ENCODE results near the gene MFNG.

Gene MFNG

GRCh38 chr22:37435970-37436603 is 50.1 kb downstream of the MFNG start:
- no peak for TF ChIP-seq Cebpa-rat (IDR thresholded peaks at IDR 0.05)

GRCh38 chr22:37433786-37434185 is 52.4 kb downstream of the MFNG start:
- Histone ChIP-seq H3K27me3 (peaks cover 5% of the 10 kb centered on the region), H3K27ac (no peak overlapping the region)

More at GRCh38 chr22:37435970-37436603, 50.1 kb downstream of the MFNG start:
- H3K4me2 ChIP-seq = no peak overlapping the region
- peaks cover 13% of the 10 kb centered on the region for H3K9me3 ChIP-seq
- no peaks in the 10 kb centered on the region for H4K20me1 ChIP-seq
- no peak overlapping the region for H3K4me3 ChIP-seq
- H3K4me1 ChIP-seq = peaks cover 35% of the 10 kb centered on the region
- H3K27me3 ChIP-seq = no peaks in the 10 kb centered on the region
- no peak overlapping the region for H3K27ac ChIP-seq
- H3K9ac ChIP-seq = no peak overlapping the region
- H3K36me3 ChIP-seq = no peaks in the 10 kb centered on the region

DNA sequence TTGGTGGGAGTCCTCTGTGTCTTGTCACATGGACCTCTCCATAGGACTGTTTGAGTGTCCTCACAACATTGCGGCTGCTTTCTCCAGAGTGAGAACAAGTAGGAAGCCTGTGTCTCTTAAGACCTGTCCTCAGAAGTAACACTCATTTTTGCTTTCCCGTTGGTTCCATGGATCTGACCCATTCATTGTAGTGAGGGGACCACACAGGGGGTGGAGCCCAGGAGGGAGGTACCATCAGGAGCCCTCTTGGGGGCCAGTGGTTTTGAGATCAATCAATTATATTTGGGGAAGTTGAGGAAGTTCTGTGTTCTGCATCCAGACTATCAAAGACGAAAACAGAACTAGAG is 53.5 kb downstream of the MFNG start:
- peak overlapping the region; percentile 74 for H3K4me2 ChIP-seq
- H3K27ac ChIP-seq = no peak overlapping the region
- H3K27me3 ChIP-seq = peaks cover 16% of the 10 kb centered on the region
- no peak for TF ChIP-seq Cebpa-rat (IDR thresholded peaks at IDR 0.05)
- H3K9me3 ChIP-seq = peaks cover 7% of the 10 kb centered on the region; the same call in 1 of the 2 replicates
- no peak overlapping the region for H3K4me3 ChIP-seq
- peaks cover 47% of the 10 kb centered on the region for H3K4me1 ChIP-seq
- peaks cover 13% of the 10 kb centered on the region for H4K20me1 ChIP-seq
- no peaks in the 10 kb centered on the region for H3K36me3 ChIP-seq
- H3K9ac ChIP-seq = no peak overlapping the region

More at GRCh38 chr22:37433786-37434185, 52.4 kb downstream of the MFNG start:
- Histone ChIP-seq H4K20me1 (peaks cover 1% of the 10 kb centered on the region), H3K4me1 (peaks cover 40% of the 10 kb centered on the region), H3K4me3 (no peak overlapping the region), H3K36me3 (no peaks in the 10 kb centered on the region), H3K4me2 (peak overlapping the region; percentile 74), H3K9me3 (peaks cover 7% of the 10 kb centered on the region; the same call in 1 of the 2 replicates), H3K9ac (peak overlapping the region; percentile 13; the same call in 1 of the 2 replicates)
- no peak for TF ChIP-seq Cebpa-rat (IDR thresholded peaks at IDR 0.05)

DNA sequence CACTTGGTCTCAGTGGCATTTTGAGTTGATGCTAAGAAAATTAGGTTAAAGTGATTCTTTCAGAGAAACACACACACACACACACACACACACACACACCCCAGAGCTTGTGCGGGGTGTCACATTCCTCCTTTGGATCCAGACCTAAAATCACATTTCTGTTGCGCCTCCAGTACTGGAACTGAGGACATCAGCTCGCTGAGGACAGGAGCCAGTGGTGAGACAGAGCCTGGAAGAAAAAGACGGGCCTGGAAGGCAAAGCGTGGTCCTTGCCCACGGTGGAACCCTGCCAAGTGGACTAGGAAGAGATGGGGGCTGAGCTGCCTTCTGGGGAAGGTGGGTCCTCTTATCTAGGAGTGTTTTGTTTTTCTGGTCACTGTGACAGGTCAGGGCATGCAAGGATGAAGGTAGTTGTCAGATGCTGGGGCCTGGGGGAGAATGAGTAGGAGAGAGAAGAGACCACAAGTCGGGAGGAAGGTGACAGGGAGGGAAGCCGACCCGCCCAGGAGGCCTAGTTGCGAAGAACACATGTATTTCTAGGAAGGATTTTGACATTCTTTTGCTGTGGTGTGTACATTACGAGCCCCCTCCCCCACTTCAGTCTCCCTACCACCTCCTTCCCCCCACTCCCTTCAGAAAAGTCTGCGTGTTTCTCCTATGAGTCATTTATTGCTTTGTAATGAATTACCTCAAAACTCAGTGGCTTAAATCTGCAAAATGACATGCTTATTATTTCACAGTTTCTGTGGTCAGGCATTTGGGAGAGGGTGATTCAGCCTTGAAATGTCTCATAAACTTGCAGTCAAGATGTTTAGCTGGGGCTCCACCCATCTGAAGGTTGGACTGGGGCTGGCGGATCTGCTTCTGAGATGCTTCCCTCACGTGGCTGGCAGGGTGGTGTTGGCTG is 54.1 kb downstream of the MFNG start:
- peaks cover 22% of the 10 kb centered on the region for H3K27me3 ChIP-seq
- no peaks in the 10 kb centered on the region for H3K36me3 ChIP-seq
- H3K4me3 ChIP-seq = no peak overlapping the region
- H3K27ac ChIP-seq = no peak overlapping the region
- H3K4me1 ChIP-seq = peaks cover 53% of the 10 kb centered on the region
- H4K20me1 ChIP-seq = peaks cover 19% of the 10 kb centered on the region
- 0 out of 2 replicates have a peak overlapping the region, but pooled peaks have one; percentile 4 for H3K4me2 ChIP-seq
- peaks cover 7% of the 10 kb centered on the region; the same call in 1 of the 2 replicates for H3K9me3 ChIP-seq
- TF ChIP-seq Cebpa-rat (IDR thresholded peaks at IDR 0.05) = no peak
- no peak overlapping the region for H3K9ac ChIP-seq

GRCh38 chr22:37431366-37431765 is 54.8 kb downstream of the MFNG start:
- Histone ChIP-seq H3K4me2 (no peak overlapping the region), H3K27ac (no peak overlapping the region), H3K9me3 (peaks cover 7% of the 10 kb centered on the region; the same call in 1 of the 2 replicates), H3K27me3 (peaks cover 29% of the 10 kb centered on the region), H3K4me1 (peaks cover 60% of the 10 kb centered on the region), H3K36me3 (no peaks in the 10 kb centered on the region), H4K20me1 (peaks cover 26% of the 10 kb centered on the region), H3K9ac (no peak overlapping the region), H3K4me3 (no peak overlapping the region)
- TF ChIP-seq Cebpa-rat (IDR thresholded peaks at IDR 0.05) = no peak

DNA sequence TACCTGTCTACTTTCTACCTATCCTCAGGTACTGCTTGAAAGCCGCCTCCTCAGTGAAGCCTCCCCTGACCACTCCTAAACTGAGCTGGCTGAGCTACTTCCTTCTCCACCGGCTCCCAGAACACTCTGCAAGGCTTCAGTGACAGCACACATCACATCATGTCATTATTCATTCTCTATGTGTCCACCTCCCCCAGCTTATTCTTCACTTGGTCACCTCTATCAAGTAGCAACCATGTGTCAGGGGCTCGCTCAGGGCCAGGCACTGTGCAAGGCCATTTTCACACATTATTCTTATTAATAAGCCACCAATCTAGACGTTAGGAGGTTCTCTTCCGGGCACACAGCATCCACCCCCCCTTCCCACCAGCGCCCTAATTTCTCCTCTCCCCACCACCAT is 55.2 kb downstream of the MFNG start:
- Histone ChIP-seq H3K9me3 (peaks cover 7% of the 10 kb centered on the region; the same call in 1 of the 2 replicates), H3K27me3 (peaks cover 33% of the 10 kb centered on the region), H4K20me1 (peaks cover 30% of the 10 kb centered on the region), H3K27ac (no peak overlapping the region), H3K4me3 (no peak overlapping the region), H3K9ac (no peak overlapping the region), H3K36me3 (no peaks in the 10 kb centered on the region), H3K4me2 (no peak overlapping the region), H3K4me1 (peaks cover 65% of the 10 kb centered on the region)
- no peak for TF ChIP-seq Cebpa-rat (IDR thresholded peaks at IDR 0.05)

GRCh38 chr22:37428649-37429586 is 57.3 kb downstream of the MFNG start:
- no peak overlapping the region for H3K9ac ChIP-seq
- H3K4me2 ChIP-seq = no peak overlapping the region
- no peaks in the 10 kb centered on the region for H3K36me3 ChIP-seq
- no peak for TF ChIP-seq Cebpa-rat (IDR thresholded peaks at IDR 0.05)
- peaks cover 50% of the 10 kb centered on the region for H4K20me1 ChIP-seq
- peaks cover 71% of the 10 kb centered on the region for H3K4me1 ChIP-seq
- no peak overlapping the region for H3K4me3 ChIP-seq
- H3K27ac ChIP-seq = no peak overlapping the region
- peaks cover 53% of the 10 kb centered on the region for H3K27me3 ChIP-seq
- H3K9me3 ChIP-seq = peaks cover 7% of the 10 kb centered on the region; the same call in 1 of the 2 replicates

GRCh38 chr22:37427711-37428635 is 58.2 kb downstream of the MFNG start:
- peaks cover 7% of the 10 kb centered on the region; the same call in 1 of the 2 replicates for H3K9me3 ChIP-seq
- H3K9ac ChIP-seq = no peak overlapping the region
- peaks cover 60% of the 10 kb centered on the region for H4K20me1 ChIP-seq
- peaks cover 65% of the 10 kb centered on the region for H3K4me1 ChIP-seq
- no peak overlapping the region for H3K27ac ChIP-seq
- H3K27me3 ChIP-seq = peaks cover 63% of the 10 kb centered on the region
- peak overlapping the region; percentile 92 for H3K4me2 ChIP-seq
- peak overlapping the region; percentile 63 for H3K4me3 ChIP-seq
- TF ChIP-seq Cebpa-rat (IDR thresholded peaks at IDR 0.05) = no peak
- H3K36me3 ChIP-seq = no peaks in the 10 kb centered on the region
